UCSD-AML1 (cell line): Measurements from ENCODE around the gene COMT.

Experiments used
- DNase-seq: peaks from one replicate; lab custom pipeline; 2025; ENCODE audit not compliant: unreplicated experiment; lab: John Stamatoyannopoulos, UW

Gene COMT

GRCh38 chr22:19968450-19968891 is 26.9 kb downstream of the COMT start:
- DNase-seq, result no peak

- DNase-seq, result no peak
Observed at GRCh38 chr22:19969141-19969928, 27.8 kb downstream of the COMT start.

- no peak for DNase-seq
Observed at GRCh38 chr22:19970031-19970478, 28.5 kb downstream of the COMT start.

DNA sequence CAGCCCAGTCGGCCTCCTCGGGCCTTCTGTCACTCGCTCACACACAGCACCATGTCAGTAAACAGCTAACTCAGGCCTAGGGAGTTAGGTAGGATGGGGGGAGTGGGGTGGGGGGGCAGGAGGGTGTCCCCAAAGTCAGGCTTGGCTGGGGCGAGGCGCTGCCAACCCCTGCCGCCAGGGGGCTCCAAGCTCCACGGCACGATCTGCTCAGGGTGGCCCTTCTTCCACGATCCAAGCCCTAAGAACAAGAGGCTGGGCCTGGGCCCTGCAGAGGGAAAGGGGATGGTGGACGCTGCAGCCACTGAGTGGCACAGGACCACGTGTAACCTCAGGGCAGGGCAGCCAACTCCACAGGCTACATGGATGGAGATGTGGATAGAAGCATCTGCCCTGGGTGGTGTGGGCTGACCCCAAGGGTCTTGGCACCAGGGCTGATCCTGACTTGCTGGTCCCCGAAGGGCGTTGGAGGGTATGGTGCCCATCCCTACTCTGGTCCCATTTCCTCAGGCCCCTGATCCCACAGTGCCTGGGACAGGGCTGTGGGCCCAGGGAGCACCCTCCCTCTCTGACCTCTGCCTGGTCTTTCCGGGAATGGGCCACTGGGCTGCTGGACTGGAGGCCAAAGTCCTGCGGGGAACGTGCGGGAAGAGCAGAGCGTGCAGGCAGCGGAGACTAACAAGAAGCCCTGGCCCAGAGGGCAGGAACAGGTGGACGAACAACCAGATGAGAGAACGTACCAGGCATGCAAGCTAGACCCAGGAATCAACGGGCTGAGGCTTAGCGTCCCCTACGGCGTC is 29.1 kb downstream of the COMT start:
- peak; percentile 72 for DNase-seq

- DNase-seq, result no peak
Observed at GRCh38 chr22:19971276-19972124, 29.9 kb downstream of the COMT start.

- DNase-seq, result no peak
Observed at GRCh38 chr22:19972251-19972650, 30.7 kb downstream of the COMT start.

DNA sequence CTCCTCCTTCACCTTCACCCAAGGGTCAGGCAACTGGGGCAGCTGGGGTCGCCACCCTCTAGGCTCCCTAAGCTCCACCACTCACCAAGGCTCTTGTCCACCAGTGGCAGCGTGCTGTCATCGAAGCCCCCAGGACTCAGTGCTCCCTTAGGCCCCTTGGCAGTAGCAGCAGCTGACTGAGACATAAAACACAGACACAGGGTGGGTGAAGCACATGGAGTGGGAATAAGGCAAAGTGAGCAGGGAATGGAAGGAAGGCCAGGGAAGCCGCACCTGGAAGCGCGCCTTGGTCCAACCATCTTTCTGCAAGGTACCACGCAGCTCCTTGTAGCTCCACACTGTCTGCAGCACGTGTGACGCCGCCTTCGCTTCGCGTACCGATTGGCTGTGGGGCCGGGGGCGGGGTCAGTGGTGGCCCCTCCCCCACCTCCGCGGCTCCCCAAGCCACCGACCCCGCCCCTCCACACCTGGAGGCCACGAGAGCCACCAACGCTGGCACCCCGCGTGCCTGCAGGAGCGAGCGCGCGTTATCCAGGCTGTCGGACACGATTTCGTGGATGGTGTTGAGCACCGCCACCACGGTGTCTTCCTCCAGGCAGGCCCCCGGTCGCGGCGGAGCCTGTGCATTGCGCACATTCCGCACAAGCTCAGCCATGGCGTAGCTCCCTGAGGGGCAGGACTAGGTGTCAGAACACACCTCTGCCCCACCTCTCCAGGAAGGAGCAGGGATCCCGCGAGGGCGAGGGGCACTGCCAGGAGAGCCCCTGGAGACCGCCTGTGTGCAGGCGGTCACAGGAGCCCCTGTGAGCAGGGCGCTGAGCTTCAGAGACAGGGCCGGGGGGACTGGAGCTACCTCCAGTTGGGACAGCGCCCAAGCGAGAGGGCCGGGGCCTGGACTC is 31.3 kb downstream of the COMT start:
- no peak for DNase-seq

- DNase-seq, result no peak
Observed at GRCh38 chr22:19973551-19974267, 32.1 kb downstream of the COMT start.

DNA sequence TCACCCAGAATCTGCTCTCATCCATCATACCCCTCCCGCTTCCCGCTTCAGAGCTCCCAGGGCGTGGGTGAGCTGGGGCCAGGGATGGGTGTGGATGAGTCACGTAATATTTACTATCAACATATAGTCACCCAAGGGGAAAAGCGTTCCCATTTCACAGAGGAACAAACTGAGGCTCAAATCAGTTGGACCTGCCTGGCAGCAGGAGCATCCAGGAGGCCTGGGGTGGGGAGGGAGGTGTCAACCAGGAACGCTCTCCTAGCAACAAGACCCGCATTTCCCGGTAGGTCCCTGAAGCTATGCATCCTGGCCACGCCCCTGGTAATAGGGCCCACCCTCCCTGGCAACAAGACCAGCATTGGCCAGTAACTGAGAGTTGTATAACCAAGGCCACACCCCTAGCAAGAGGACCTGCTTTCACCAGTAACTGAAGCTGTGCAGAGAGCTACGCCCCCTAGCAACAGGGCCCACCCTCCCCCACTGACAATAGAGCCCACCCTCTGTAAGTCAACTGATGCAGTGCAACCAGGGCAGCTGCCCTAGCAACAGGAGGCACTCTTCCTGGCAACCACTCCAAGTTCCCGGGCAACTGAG is 32.8 kb downstream of the COMT start:
- peak; percentile 47 for DNase-seq

DNA sequence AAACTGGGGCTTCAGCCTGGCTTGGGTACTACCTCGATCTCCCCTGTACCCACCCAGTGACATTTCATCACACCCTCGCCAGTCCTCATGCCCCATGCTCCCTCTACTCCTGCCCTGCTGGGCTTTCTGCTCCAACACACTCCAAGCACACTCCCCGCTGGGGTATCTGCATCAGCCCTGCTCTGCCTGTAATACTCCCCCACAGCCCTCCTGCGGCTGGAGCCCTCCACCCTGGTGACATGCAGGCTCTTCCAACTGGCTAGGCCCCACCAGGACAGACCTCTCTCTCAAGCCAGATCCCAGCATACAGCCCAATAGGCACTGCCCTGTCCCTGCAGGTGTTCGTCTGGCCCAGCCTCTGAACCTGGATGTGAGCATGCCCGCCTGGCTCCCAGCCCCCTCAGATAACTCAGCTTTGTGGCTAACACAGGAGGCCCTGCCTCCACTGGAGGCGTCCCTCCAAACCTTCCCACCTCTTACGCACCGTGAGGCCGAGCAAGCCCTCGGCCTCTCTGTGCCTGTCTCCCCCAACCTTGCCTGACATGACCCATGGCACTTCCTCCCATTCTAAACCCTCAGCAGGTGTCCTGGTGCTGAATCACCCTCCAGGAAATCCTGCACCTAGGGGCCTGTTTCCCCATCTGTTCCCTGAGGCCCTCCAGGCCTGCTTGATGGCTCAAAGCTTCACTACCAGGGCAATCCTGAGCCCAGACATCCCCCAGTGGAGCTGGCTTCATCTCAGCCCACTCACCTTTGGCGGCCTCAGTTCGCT is 33.5 kb downstream of the COMT start:
- DNase-seq, result peak; percentile 46

DNA sequence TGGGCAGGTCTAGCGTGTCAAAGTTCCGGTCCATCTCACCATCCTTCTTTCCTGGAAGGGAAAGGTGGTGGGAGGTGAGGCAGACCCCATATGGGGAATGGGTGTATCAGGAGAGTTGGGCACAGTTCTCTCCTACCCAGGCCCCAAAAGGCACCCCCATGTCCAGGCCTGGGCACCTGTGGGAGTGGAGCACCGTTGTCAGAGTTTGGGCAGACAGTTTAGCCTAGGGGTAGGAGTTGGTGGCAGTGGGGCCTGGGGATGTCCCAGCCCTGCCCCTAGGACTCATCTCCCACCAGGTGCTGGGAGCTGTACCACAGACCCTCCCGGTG is 34.1 kb downstream of the COMT start:
- DNase-seq, result no peak

GRCh38 chr22:19976671-19977070 is 35.1 kb downstream of the COMT start:
- DNase-seq, result no peak

- no peak for DNase-seq
Observed at GRCh38 chr22:19977296-19978243, 36.0 kb downstream of the COMT start.

DNA sequence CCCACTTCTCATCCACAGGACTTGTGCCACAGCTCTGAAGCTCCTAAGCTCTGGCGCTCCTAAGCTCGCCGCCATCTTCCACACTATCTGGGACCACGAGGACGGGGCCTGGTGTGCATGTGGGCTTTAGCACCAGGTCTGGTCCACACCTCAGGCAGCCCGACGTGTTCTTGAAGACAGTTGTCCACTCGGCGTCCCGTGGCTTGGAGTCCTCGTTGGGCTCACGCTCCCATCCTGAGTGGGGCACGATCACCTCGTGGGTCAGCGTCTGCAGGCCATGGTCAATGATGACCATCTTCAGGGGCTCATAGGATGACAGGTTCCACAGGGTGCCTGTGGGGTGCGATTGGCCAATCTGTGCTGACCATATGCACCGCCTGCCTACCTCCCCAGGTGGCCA is 37.2 kb downstream of the COMT start:
- DNase-seq, result no peak

GRCh38 chr22:19979712-19980493 is 38.3 kb downstream of the COMT start:
- no peak for DNase-seq

GRCh38 chr22:19980766-19981165 is 39.2 kb downstream of the COMT start:
- DNase-seq, result no peak
